Activated naive CD4-positive, alpha-beta T cell treated with anti-CD3 and anti-CD28 coated beads, Interleukin-2, amount 10 ng/mL, durations not matched to agents 7 days and 5 days (primary cell): ENCODE measurements around the gene SLC22A13.
"Not testable (repeated sequence)": the region's sequence is repeated elsewhere in the genome, so short reads cannot be mapped to it uniquely, and the experiment has no call there.

ENCODE experiments used
- CTCF ChIA-PET: fragments of 350-600 bp; sonication (Branson Sonifier 250); formaldehyde crosslinking; loops from one replicate; lab custom pipeline; 2021; ENCODE audit warnings: antibody characterized with exemption; lab: Charles Lee
- DNase-seq: peaks from one replicate; pipeline ENCODE4 v3.0.0-alpha.2; 2020
- H3K27ac Mint-ChIP-seq: one replicate; pipeline ENCODE4 v1.8.0; 2021; ENCODE audit warnings: mild to moderate bottlenecking, moderate library complexity, mixed read lengths
- H3K27me3 Mint-ChIP-seq: one replicate; pipeline ENCODE4 v1.8.0; 2021; ENCODE audit warnings: mild to moderate bottlenecking, mixed read lengths
- H3K36me3 Mint-ChIP-seq: one replicate; pipeline ENCODE4 v1.8.0; 2021; ENCODE audit warnings: mixed read lengths
- H3K4me1 Mint-ChIP-seq: one replicate; pipeline ENCODE4 v1.8.0; 2021; ENCODE audit warnings: mixed read lengths
- H3K4me3 Mint-ChIP-seq: one replicate; pipeline ENCODE4 v1.8.0; 2021; ENCODE audit warnings: mild to moderate bottlenecking, moderate library complexity, mixed read lengths
- H3K9me3 Mint-ChIP-seq: one replicate; pipeline ENCODE4 v1.8.0; 2021; ENCODE audit warnings: mixed read lengths

SLC22A13 gene

DNA sequence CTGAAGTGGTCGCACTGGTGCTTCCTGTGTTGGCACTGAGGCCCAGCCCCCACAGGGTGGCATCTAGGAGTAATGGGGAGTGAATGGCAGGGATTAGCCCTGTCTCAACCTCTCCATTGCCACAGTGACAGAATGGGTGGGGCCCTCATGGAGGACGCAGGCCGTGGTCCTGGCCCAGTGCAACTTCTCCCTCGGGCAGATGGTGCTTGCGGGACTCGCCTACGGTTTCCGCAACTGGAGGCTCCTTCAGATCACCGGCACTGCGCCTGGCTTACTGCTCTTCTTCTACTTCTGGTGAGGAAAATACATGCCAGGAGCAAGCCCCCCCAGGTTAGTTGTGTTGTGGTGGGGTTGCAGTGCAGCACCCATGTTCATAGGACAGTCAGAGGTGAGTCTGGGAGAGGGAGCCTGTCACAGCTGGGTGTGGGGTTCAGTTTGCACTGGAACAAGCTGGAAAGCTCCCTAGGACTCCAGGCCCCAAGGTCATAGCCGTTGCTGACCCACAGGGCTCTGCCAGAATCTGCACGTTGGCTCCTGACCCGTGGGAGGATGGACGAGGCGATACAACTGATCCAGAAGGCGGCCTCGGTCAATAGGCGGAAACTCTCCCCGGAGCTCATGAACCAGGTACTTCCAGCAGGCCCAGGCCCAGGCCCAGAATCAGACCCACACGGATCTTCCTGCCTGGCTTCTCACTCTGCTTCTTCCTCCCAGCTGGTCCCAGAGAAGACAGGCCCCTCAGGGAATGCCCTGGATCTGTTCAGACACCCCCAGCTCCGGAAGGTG lies 9.4 kb downstream of the SLC22A13 start:
- no peaks in the 10 kb centered on the region for H3K4me1 Mint-ChIP-seq
- no peak overlapping the region for H3K27ac Mint-ChIP-seq
- no peak overlapping the region for H3K4me3 Mint-ChIP-seq
- H3K27me3 Mint-ChIP-seq: no peaks in the 10 kb centered on the region
- CTCF ChIA-PET: no interaction called here
- no peaks in the 10 kb centered on the region for H3K9me3 Mint-ChIP-seq
- DNase-seq: no peak
- no peaks in the 10 kb centered on the region for H3K36me3 Mint-ChIP-seq

GRCh38 chr3:38275658-38276057 lies 10.0 kb downstream of the SLC22A13 start:
- no peaks in the 10 kb centered on the region for H3K27me3 Mint-ChIP-seq
- no peaks in the 10 kb centered on the region for H3K9me3 Mint-ChIP-seq
- no peaks in the 10 kb centered on the region for H3K4me1 Mint-ChIP-seq
- no peak for DNase-seq
- no peaks in the 10 kb centered on the region for H3K36me3 Mint-ChIP-seq
- H3K27ac Mint-ChIP-seq: no peak overlapping the region
- CTCF ChIA-PET: no interaction called here
- H3K4me3 Mint-ChIP-seq: no peak overlapping the region

GRCh38 chr3:38276081-38276916 lies 10.7 kb downstream of the SLC22A13 start:
- CTCF ChIA-PET: no interaction called here
- Mint-ChIP-seq H3K27ac (no peak overlapping the region), H3K4me3 (no peak overlapping the region), H3K4me1 (no peaks in the 10 kb centered on the region), H3K36me3 (no peaks in the 10 kb centered on the region), H3K9me3 (no peaks in the 10 kb centered on the region), H3K27me3 (no peaks in the 10 kb centered on the region)
- no peak for DNase-seq

DNA sequence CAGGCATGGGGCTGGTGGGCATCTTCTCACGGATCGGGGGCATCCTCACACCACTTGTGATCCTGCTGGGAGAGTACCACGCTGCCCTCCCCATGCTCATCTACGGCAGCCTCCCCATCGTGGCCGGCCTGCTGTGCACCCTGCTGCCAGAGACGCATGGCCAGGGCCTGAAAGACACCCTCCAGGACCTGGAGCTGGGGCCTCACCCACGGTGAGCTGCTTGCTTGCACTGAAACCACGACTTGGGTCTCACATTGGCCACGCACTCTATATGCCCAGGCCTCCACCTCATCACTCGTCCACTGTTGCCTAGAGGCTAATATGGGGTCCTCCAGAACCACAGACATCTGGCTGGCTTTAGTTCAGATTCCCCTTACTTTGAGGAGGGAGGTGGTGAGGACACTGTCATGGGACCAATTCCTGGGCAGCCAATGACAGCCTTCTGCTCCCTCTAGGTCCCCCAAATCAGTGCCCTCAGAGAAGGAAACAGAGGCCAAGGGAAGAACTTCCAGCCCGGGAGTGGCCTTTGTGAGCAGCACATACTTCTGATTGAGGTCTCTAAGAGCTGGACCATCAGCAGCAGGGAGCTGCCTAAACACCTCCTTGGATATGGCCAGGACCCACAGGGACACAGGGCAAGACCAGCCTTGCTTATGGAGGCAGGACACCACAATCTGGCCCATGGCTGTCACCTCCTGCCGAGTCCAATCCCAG lies 11.5 kb downstream of the SLC22A13 start:
- Mint-ChIP-seq H3K36me3 (no peaks in the 10 kb centered on the region), H3K4me3 (no peak overlapping the region), H3K9me3 (no peaks in the 10 kb centered on the region), H3K27me3 (no peaks in the 10 kb centered on the region), H3K27ac (no peak overlapping the region), H3K4me1 (no peaks in the 10 kb centered on the region)
- CTCF ChIA-PET: interaction anchor here (0.6 kb wide), 1 partner anchor 114 kb away, joined by 3 read pairs; no protein-coding TSS in a partner anchor
- no peak for DNase-seq

DNA sequence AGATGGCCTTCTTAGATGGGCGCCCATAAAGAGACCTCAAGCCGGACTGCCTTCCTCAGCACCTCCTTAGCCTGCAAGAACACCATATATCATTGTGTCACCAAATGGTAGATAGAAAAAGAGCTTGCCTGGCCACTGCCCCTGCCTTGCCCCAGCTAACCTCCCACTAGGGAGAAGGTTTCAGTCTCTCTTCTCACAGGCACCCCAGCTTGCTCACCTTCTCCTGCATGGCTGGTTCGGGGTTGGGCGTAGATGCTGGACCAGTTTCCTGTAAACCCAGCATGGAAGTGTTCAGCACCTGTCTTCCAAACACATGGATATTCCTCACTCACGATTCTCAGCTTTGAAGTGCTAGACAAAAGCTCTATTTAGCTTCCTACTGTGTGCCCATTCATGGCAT lies 13.2 kb downstream of the SLC22A13 start:
- no peaks in the 10 kb centered on the region for H3K4me1 Mint-ChIP-seq
- H3K4me3 Mint-ChIP-seq: no peak overlapping the region
- no peaks in the 10 kb centered on the region for H3K27me3 Mint-ChIP-seq
- H3K36me3 Mint-ChIP-seq: no peaks in the 10 kb centered on the region
- no peaks in the 10 kb centered on the region for H3K9me3 Mint-ChIP-seq
- CTCF ChIA-PET: no interaction called here
- H3K27ac Mint-ChIP-seq: no peak overlapping the region
- no peak for DNase-seq

GRCh38 chr3:38281895-38282686 lies 16.5 kb downstream of the SLC22A13 start, which contains the start of gene SLC22A14:
SLC22A14 (plus strand) TSS chr3:38282294; CDS start chr3:38306027, 23,733 bp downstream.
- H3K36me3 Mint-ChIP-seq: no peaks in the 10 kb centered on the region
- no peaks in the 10 kb centered on the region for H3K27me3 Mint-ChIP-seq

GRCh38 chr3:38283810-38284755 lies 18.5 kb downstream of the SLC22A13 start:
- no peaks in the 10 kb centered on the region for H3K9me3 Mint-ChIP-seq
- H3K4me3 Mint-ChIP-seq: no peak overlapping the region
- CTCF ChIA-PET: no interaction called here
- H3K27ac Mint-ChIP-seq: no peak overlapping the region
- H3K36me3 Mint-ChIP-seq: no peaks in the 10 kb centered on the region
- H3K4me1 Mint-ChIP-seq: no peaks in the 10 kb centered on the region
- DNase-seq: no peak
- H3K27me3 Mint-ChIP-seq: no peaks in the 10 kb centered on the region

More at GRCh38 chr3:38281895-38282686, 16.5 kb downstream of the SLC22A13 start, which contains the start of gene SLC22A14:
- no peaks in the 10 kb centered on the region for H3K9me3 Mint-ChIP-seq
- DNase-seq: no peak
- H3K4me3 Mint-ChIP-seq: no peak within 1 kb of the TSS
- H3K4me1 Mint-ChIP-seq: no peaks in the 10 kb centered on the region
- H3K27ac Mint-ChIP-seq: no peak within 1 kb of the TSS
- CTCF ChIA-PET: no interaction called here

DNA sequence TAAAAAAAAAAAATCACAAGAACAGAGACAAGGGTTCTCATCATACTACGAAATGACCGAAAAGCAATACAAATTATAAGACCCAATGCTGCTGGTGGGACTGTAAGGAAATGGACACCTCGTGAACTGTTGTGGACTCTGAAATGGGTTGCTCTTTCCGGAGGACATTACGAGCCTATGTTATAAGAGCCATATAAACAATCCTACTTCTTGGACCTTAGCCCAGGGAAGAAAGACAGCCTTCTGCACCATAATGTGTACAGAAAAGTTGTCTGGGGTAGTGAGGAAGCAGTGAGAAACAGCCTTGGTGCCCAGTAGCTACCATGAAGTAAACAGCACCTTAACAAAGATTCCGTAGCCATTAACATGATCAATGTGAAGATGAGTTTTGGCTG lies 19.1 kb downstream of the SLC22A13 start:
- H3K36me3 Mint-ChIP-seq: no peaks in the 10 kb centered on the region
- peaks cover 5% of the 10 kb centered on the region for H3K27me3 Mint-ChIP-seq
- H3K9me3 Mint-ChIP-seq: no peaks in the 10 kb centered on the region
- no peak overlapping the region for H3K4me3 Mint-ChIP-seq
- no peak for DNase-seq
- CTCF ChIA-PET: no interaction called here
- H3K27ac Mint-ChIP-seq: no peak overlapping the region
- H3K4me1 Mint-ChIP-seq: no peaks in the 10 kb centered on the region

GRCh38 chr3:38289286-38290217 lies 23.9 kb downstream of the SLC22A13 start:
- H3K27me3 Mint-ChIP-seq: peaks cover 11% of the 10 kb centered on the region
- H3K9me3 Mint-ChIP-seq, DNase-seq, H3K36me3 Mint-ChIP-seq, H3K4me1 Mint-ChIP-seq, CTCF ChIA-PET, H3K27ac Mint-ChIP-seq, H3K4me3 Mint-ChIP-seq: not testable (repeated sequence)

DNA sequence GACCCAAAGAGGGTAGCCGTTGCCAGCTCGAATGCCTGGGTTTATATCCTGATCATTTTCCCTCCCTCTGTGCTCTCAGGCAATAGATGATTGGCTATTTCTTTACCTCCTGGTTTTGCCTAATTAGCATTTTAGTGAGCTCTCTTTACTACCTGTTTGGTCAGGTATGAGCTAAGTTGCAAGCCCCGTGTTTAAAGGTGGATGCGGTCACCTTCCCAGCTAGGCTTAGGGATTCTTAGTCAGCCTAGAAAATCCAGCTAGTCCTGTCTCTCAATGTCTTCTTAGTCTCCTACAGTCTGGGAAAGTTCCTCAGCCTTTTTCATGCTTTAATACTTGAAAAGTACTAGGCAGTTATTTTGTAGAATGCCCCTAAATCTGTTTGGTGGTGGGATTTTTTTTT lies 31.4 kb downstream of the SLC22A13 start:
- H3K4me3 Mint-ChIP-seq, H3K9me3 Mint-ChIP-seq, H3K4me1 Mint-ChIP-seq, H3K36me3 Mint-ChIP-seq, H3K27ac Mint-ChIP-seq, DNase-seq: not testable (repeated sequence)
- H3K27me3 Mint-ChIP-seq: peaks cover 22% of the 10 kb centered on the region
- CTCF ChIA-PET: interaction anchor here (3.0 to 3.4 kb wide), 2 partner anchors 49 to 179 kb away, joined by 7 to 26 read pairs; partner anchors contain the start of gene XYLB

- DNase-seq: no peak
- H3K36me3 Mint-ChIP-seq: no peaks in the 10 kb centered on the region
- no peaks in the 10 kb centered on the region for H3K4me1 Mint-ChIP-seq
- CTCF ChIA-PET: interaction anchor here (1.2 to 3.4 kb wide), 3 partner anchors 48 to 183 kb away, joined by 4 to 26 read pairs (median 7); partner anchors contain the start of gene XYLB
- no peak overlapping the region for H3K4me3 Mint-ChIP-seq
- H3K27ac Mint-ChIP-seq: no peak overlapping the region
- no peaks in the 10 kb centered on the region for H3K9me3 Mint-ChIP-seq
- H3K27me3 Mint-ChIP-seq: peaks cover 22% of the 10 kb centered on the region
Observed at GRCh38 chr3:38297537-38297936, 31.9 kb downstream of the SLC22A13 start.
